HepG2 (cell line): ENCODE results near the gene NME4. TPM values are rescaled to one million over a fixed set of nuclear protein-coding genes. Genes with fewer than 3 reads are reported as not detected.

Experiments
- HMGXB3 ChIP-seq: sonication (generic); formaldehyde crosslinking; IDR thresholded peaks from 2 replicates; pipeline ENCODE4 v1.4.0; 2020; ENCODE audit warnings: missing genetic modification reagents, borderline replicate concordance
- IRF2 ChIP-seq: IDR thresholded peaks from 2 replicates; pipeline ENCODE4 v1.6.1; 2018; ENCODE audit warnings: missing genetic modification reagents, missing compliant biosample characterization
- IRF9 ChIP-seq: sonication (generic); formaldehyde crosslinking; IDR thresholded peaks from 2 replicates; pipeline ENCODE4 v1.8.0; 2022; ENCODE audit warnings: missing genetic modification reagents, mild to moderate bottlenecking, borderline replicate concordance
- KLF6 ChIP-seq: IDR thresholded peaks from 2 replicates; pipeline ENCODE4 v1.8.0; 2016; ENCODE audit warnings: missing biosample characterization, missing genetic modification reagents
- LRRFIP1 ChIP-seq: sonication (generic); formaldehyde crosslinking; conservative IDR thresholded peaks from 2 replicates; pipeline ENCODE4 v1.4.0; 2020; ENCODE audit warnings: missing genetic modification reagents
- MAX ChIP-seq: IDR thresholded peaks from 2 replicates; pipeline ENCODE4 v1.6.1; 2012; ENCODE audit warnings: inconsistent platforms
- MEIS1 ChIP-seq: sonication (generic); formaldehyde crosslinking; IDR thresholded peaks from 2 replicates; pipeline ENCODE4 v1.9.0; 2021; ENCODE audit warnings: mild to moderate bottlenecking, missing genetic modification reagents, moderate library complexity, borderline replicate concordance
- MIXL1 ChIP-seq: IDR thresholded peaks from 2 replicates; pipeline ENCODE4 v1.6.1; 2016
- RFX3 ChIP-seq: IDR thresholded peaks from 2 replicates; pipeline ENCODE4 v1.6.1; 2016; ENCODE audit warnings: missing biosample characterization, missing genetic modification reagents
- SRSF1 ChIP-seq: fragments of 200-400 bp; formaldehyde crosslinking; optimal IDR thresholded peaks from 2 replicates; pipeline ENCODE3; 2017; ENCODE audit warnings: mild to moderate bottlenecking, low read depth, low read length, moderate library complexity
- ZIK1 ChIP-seq: sonication (generic); formaldehyde crosslinking; IDR thresholded peaks from 2 replicates; pipeline ENCODE4 v1.5.0; 2020; ENCODE audit warnings: mild to moderate bottlenecking, low read depth, missing genetic modification reagents, borderline replicate concordance
- ZNF138 ChIP-seq: sonication (generic); formaldehyde crosslinking; IDR thresholded peaks from 2 replicates; pipeline ENCODE4 v1.5.0; 2020; ENCODE audit warnings: mild to moderate bottlenecking, low read depth, missing genetic modification reagents
- ZNF275 ChIP-seq: sonication (generic); formaldehyde crosslinking; IDR thresholded peaks from 2 replicates; pipeline ENCODE4 v1.8.0; 2022; ENCODE audit warnings: missing genetic modification reagents, mild to moderate bottlenecking, inconsistent platforms, borderline replicate concordance
- ZNF598 ChIP-seq: sonication (generic); formaldehyde crosslinking; IDR thresholded peaks from 2 replicates; pipeline ENCODE4 v1.5.1; 2020; ENCODE audit warnings: mild to moderate bottlenecking, missing genetic modification reagents, borderline replicate concordance
- ZNF746 ChIP-seq: sonication (generic); formaldehyde crosslinking; IDR thresholded peaks from 2 replicates; pipeline ENCODE4 v1.8.0; 2022; ENCODE audit warnings: mild to moderate bottlenecking, missing genetic modification reagents
- ZNF766 ChIP-seq: sonication (generic); formaldehyde crosslinking; IDR thresholded peaks from 2 replicates; pipeline ENCODE4 v1.5.0; 2020; ENCODE audit warnings: missing genetic modification reagents, borderline replicate concordance
- ZNF772 ChIP-seq: sonication (generic); formaldehyde crosslinking; IDR thresholded peaks from 2 replicates; pipeline ENCODE4 v1.5.0; 2020; ENCODE audit warnings: mild to moderate bottlenecking, missing genetic modification reagents
- ZNF800 ChIP-seq: sonication (generic); formaldehyde crosslinking; IDR thresholded peaks from 2 replicates; pipeline ENCODE4 v1.4.0; 2020; ENCODE audit warnings: missing genetic modification reagents
- polyA plus RNA-seq, 8 experiments: library from polyadenylated mRNA; depleted of rRNA in 3 of 8; stranded (reverse) in 7 of 8; unstranded in 1 of 8; fragments of >200 nt; fragmentation: Illumina TruSeq in 4 of 8; extraction: Trizol in 4 of 8; gene quantifications; 2 replicates each; pipeline versions ENCODE4 v1.2.1 to v1.2.3, GENCODE V29; 2011 to 2016; ENCODE audit warnings: low read depth in 4 of 8, missing spikeins in 1 of 8, mixed read lengths in 1 of 8; ENCODE audit not compliant: insufficient read depth in 1 of 8
- total RNA-seq, 5 experiments: library from RNA; depleted of rRNA; stranded (reverse); fragments of >200 nt; fragmentation: Illumina TruSeq; extraction: Trizol; gene quantifications; 2 replicates each; pipeline ENCODE4 v1.2.3, GENCODE V29; 2016; ENCODE audit warnings: low read depth in 1 of 5

Gene NME4
- total and polyA plus RNA-seq, 2 of the 13 experiments (the other 11 are each of a cell fraction or from before 2014, with no cell fraction given): 121 to 263 TPM

GRCh38 chr16:363110-363765, 33.8 kb upstream of the NME4 start (continued):
- TF ChIP-seq HMGXB3 (CRISPR knock-in tag) (no peak), IRF9 (CRISPR knock-in tag) (0 out of 2 replicates have a peak, but pooled peaks have one; percentile 12), MIXL1 (CRISPR knock-in tag) (no peak), ZNF598 (no peak), KLF6 (no peak), ZNF772 (0 out of 2 replicates have a peak, but pooled peaks have one; percentile 46), ZNF275 (no peak), ZNF800 (CRISPR knock-in tag) (no peak), LRRFIP1 (CRISPR knock-in tag) (no peak), IRF2 (no peak), ZIK1 (CRISPR knock-in tag) (no peak), ZNF746 (CRISPR knock-in tag) (0 out of 2 replicates have a peak, but pooled peaks have one; percentile 48), ZNF766 (CRISPR knock-in tag) (no peak), MEIS1 (CRISPR knock-in tag) (peak; percentile 39; the same call in 1 of the 2 replicates), ZNF138 (peak; percentile 55; the same call in 1 of the 2 replicates), RFX3 (CRISPR knock-in tag) (no peak), SRSF1 (no peak), MAX (no peak; the same call in 1 of the 2 replicates)
